WTC11 (cell line): ENCODE measurements around the gene DHPS. TPM values are rescaled to one million over a fixed set of nuclear protein-coding genes. Genes with fewer than 3 reads are reported as not detected.

ENCODE experiments used
- ATAC-seq: fragments of 200-7000 bp; cut with Tn5 transposase; 2 replicates; pipeline ENCODE4 v1.10.0; 2021; ENCODE audit warnings: mild to moderate bottlenecking, moderate library complexity
- CTCF ChIA-PET: fragments of 300-600 bp; sonication (Branson Sonifier 250); formaldehyde crosslinking; loops from one replicate; lab custom pipeline; 2021; ENCODE audit warnings: antibody characterized with exemption; lab: Charles Lee
- POLR2A ChIA-PET: fragments of 350-600 bp; sonication (Branson Sonifier 250); formaldehyde crosslinking; loops from one replicate; lab custom pipeline; 2021; ENCODE audit warnings: antibody characterized with exemption; lab: Charles Lee
- DNase-seq: peaks from one replicate; pipeline ENCODE4 v3.0.0; 2021; ENCODE audit warnings: low spot score
- H3K27ac Mint-ChIP-seq: 2 replicates; pipeline ENCODE4 v1.8.0; 2021; ENCODE audit warnings: mixed read lengths
- H3K27me3 Mint-ChIP-seq: 2 replicates; pipeline ENCODE4 v1.8.0; 2021; ENCODE audit warnings: low read depth, mild to moderate bottlenecking, moderate library complexity, mixed read lengths
- H3K36me3 Mint-ChIP-seq: 2 replicates; pipeline ENCODE4 v1.8.0; 2021; ENCODE audit warnings: mixed read lengths
- H3K4me1 Mint-ChIP-seq: 2 replicates; pipeline ENCODE4 v1.8.0; 2022; ENCODE audit warnings: mixed read lengths
- H3K4me3 Mint-ChIP-seq: 2 replicates; pipeline ENCODE4 v1.8.0; 2021; ENCODE audit warnings: mild to moderate bottlenecking, moderate library complexity, mixed read lengths
- H3K9me3 Mint-ChIP-seq: 2 replicates; pipeline ENCODE4 v1.8.0; 2021; ENCODE audit warnings: mixed read lengths
- ATF1 ChIP-seq: sonication (generic); formaldehyde crosslinking; IDR thresholded peaks from 2 replicates; pipeline ENCODE4 v1.8.1; 2023; ENCODE audit warnings: mild to moderate bottlenecking, moderate library complexity, missing genetic modification reagents
- CREB1 ChIP-seq: sonication (generic); formaldehyde crosslinking; IDR thresholded peaks from 2 replicates; pipeline ENCODE4 v1.8.0; 2023; ENCODE audit warnings: mild to moderate bottlenecking, missing genetic modification reagents
- CTCF ChIP-seq: fragments of 200-600 bp; IDR thresholded peaks from 2 replicates; pipeline ENCODE4 v1.8.0; 2022; ENCODE audit warnings: antibody characterized with exemption
- E2F1 ChIP-seq: sonication (generic); formaldehyde crosslinking; IDR thresholded peaks from 2 replicates; pipeline ENCODE4 v1.8.0; 2022; ENCODE audit warnings: mild to moderate bottlenecking, missing genetic modification reagents
- E2F4 ChIP-seq: sonication (generic); formaldehyde crosslinking; IDR thresholded peaks from 2 replicates; pipeline ENCODE4 v1.8.1; 2022; ENCODE audit warnings: low read depth, mild to moderate bottlenecking, moderate library complexity, missing genetic modification reagents, borderline replicate concordance
- FOXJ3 ChIP-seq: sonication (generic); formaldehyde crosslinking; IDR thresholded peaks from 2 replicates; pipeline ENCODE4 v1.9.0; 2021; ENCODE audit warnings: missing genetic modification reagents, mild to moderate bottlenecking, borderline replicate concordance
- FOXP4 ChIP-seq: sonication (generic); formaldehyde crosslinking; IDR thresholded peaks from 2 replicates; pipeline ENCODE4 v1.8.0; 2022; ENCODE audit warnings: mild to moderate bottlenecking, missing genetic modification reagents
- NR1H2 ChIP-seq: sonication (generic); formaldehyde crosslinking; IDR thresholded peaks from 2 replicates; pipeline ENCODE4 v1.9.0; 2021; ENCODE audit warnings: mild to moderate bottlenecking, moderate library complexity, missing genetic modification reagents
- NR3C1 ChIP-seq: sonication (generic); formaldehyde crosslinking; conservative IDR thresholded peaks from 2 replicates; pipeline ENCODE4 v1.8.1; 2023; ENCODE audit warnings: low read depth, mild to moderate bottlenecking, missing genetic modification reagents
- PRRX2 ChIP-seq: fragments of 250-450 bp; sonication (Bioruptor Pico); IDR thresholded peaks from 2 replicates; pipeline ENCODE4 v1.8.0; 2021; ENCODE audit warnings: mild to moderate bottlenecking
- RORB ChIP-seq: fragments of 250-450 bp; sonication (Bioruptor Pico); IDR thresholded peaks from 2 replicates; pipeline ENCODE4 v1.9.0; 2021; ENCODE audit warnings: mild to moderate bottlenecking
- TCF7 ChIP-seq: sonication (generic); formaldehyde crosslinking; IDR thresholded peaks from 2 replicates; pipeline ENCODE4 v1.8.0; 2022; ENCODE audit warnings: mild to moderate bottlenecking, low read depth, missing genetic modification reagents, moderate library complexity
- USF2 ChIP-seq: sonication (generic); formaldehyde crosslinking; IDR thresholded peaks from 2 replicates; pipeline ENCODE4 v1.8.1; 2023; ENCODE audit warnings: mild to moderate bottlenecking, missing genetic modification reagents, moderate library complexity
- total RNA-seq: library from RNA; stranded (reverse); gene quantifications from 3 replicates; pipeline ENCODE4 v1.2.3, GENCODE V29; 2021
- TF ChIP-seq, protein P1 (sequence below): sonication (generic); formaldehyde crosslinking; IDR thresholded peaks from 2 replicates; pipeline ENCODE4 v1.8.1; 2023; ENCODE audit warnings: mild to moderate bottlenecking, missing genetic modification reagents
- TF ChIP-seq, protein P2 (sequence below): fragments of 250-450 bp; sonication (Bioruptor Pico); IDR thresholded peaks from 2 replicates; pipeline ENCODE4 v1.9.0; 2021; ENCODE audit warnings: moderate library complexity, mild to moderate bottlenecking, inconsistent platforms, borderline replicate concordance
- TF ChIP-seq, protein P3 (sequence below): sonication (generic); formaldehyde crosslinking; IDR thresholded peaks from 2 replicates; pipeline ENCODE4 v1.8.1; 2022; ENCODE audit warnings: low read depth, missing genetic modification reagents, borderline replicate concordance

The DHPS gene
- total RNA-seq, 1 experiment from 2014 or later = 115 TPM

DNA sequence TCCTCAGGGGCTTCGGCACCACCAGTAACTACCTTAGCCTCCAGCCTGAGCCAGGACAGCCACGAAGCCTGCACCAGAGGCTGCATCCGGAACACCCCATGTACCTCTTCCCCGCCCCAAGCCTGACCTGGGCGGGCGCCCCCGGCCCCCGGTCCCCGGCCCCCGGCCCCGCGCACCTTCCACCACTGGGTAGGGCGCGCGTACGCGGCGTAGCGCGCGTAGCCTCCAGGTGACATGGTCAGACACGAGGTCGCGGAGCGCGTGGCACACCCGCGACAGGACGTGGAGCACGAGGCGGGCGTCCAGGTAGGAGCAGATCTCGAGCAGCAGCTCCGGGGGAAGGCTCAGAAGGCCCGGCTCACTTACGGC is 14.3 kb upstream of the DHPS start:
- TF ChIP-seq ATF1 (CRISPR knock-in tag) (no peak), TCF7 (CRISPR knock-in tag) (0 out of 2 replicates have a peak, but pooled peaks have one; percentile 62)
- TF ChIP-seq, protein P1, sequence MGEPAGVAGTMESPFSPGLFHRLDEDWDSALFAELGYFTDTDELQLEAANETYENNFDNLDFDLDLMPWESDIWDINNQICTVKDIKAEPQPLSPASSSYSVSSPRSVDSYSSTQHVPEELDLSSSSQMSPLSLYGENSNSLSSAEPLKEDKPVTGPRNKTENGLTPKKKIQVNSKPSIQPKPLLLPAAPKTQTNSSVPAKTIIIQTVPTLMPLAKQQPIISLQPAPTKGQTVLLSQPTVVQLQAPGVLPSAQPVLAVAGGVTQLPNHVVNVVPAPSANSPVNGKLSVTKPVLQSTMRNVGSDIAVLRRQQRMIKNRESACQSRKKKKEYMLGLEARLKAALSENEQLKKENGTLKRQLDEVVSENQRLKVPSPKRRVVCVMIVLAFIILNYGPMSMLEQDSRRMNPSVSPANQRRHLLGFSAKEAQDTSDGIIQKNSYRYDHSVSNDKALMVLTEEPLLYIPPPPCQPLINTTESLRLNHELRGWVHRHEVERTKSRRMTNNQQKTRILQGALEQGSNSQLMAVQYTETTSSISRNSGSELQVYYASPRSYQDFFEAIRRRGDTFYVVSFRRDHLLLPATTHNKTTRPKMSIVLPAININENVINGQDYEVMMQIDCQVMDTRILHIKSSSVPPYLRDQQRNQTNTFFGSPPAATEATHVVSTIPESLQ (CRISPR knock-in tag) = 0 out of 2 replicates have a peak, but pooled peaks have one; percentile 29
- TF ChIP-seq, all 79 proteins: peak for 2
- no peaks in the 10 kb centered on the region for H3K27me3 Mint-ChIP-seq
- ChIA-PET POLR2A (interaction anchor here (0.8 to 2.1 kb wide), 4 partner anchors 15 to 62 kb away, joined by 3 to 13 read pairs (median 4); partner anchors contain the start of gene DHPS), CTCF (interaction anchor here (0.8 to 1.9 kb wide), 4 partner anchors 62 to 79 kb away, joined by 3 to 10 read pairs (median 6); no protein-coding TSS in a partner anchor)
- peak; percentile 10 for ATAC-seq
- peaks cover 3% of the 10 kb centered on the region for H3K4me1 Mint-ChIP-seq
- H3K4me3 Mint-ChIP-seq = peak overlapping the region; percentile 90
- DNase-seq = no peak
- no peaks in the 10 kb centered on the region for H3K9me3 Mint-ChIP-seq
- H3K27ac Mint-ChIP-seq = no peak overlapping the region
- peaks cover 12% of the 10 kb centered on the region for H3K36me3 Mint-ChIP-seq

GRCh38 chr19:12695514-12695913 is 13.8 kb upstream of the DHPS start:
- Mint-ChIP-seq H3K27me3 (no peaks in the 10 kb centered on the region), H3K4me3 (peak overlapping the region; percentile 90), H3K4me1 (peaks cover 3% of the 10 kb centered on the region), H3K9me3 (no peaks in the 10 kb centered on the region), H3K27ac (no peak overlapping the region), H3K36me3 (peaks cover 8% of the 10 kb centered on the region; the same call in 1 of the 2 replicates)
- POLR2A ChIA-PET = interaction anchor here (2.1 kb wide), 1 partner anchor 14 kb away, joined by 13 read pairs; the partner anchor contains the start of gene DHPS
- no peak for ATAC-seq
- no peak for DNase-seq
- TF ChIP-seq NR1H2 (CRISPR knock-in tag) = no peak
- CTCF ChIA-PET = interaction anchor here (0.6 to 1.1 kb wide), 3 partner anchors 23 to 79 kb away, joined by 3 read pairs; no protein-coding TSS in a partner anchor

DNA sequence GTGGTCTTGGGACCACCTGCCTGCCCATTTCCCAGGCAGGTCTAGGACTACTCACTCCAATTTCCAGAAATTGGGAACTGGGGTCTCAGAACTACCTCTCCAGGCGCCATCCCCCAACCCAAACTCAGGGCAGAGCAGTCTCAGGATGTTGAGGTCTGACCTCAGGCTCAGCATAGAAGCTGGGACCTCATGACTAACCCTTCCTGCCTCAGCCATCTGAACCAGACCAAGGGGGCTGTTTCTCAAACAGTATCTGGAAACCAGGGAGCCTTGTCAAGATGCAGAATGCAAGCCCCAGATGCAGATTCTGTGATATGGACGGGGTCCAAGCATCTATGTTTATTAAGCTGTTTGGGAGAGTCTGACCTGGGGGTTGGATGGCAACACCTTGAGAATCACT is 13.4 kb upstream of the DHPS start:
- Mint-ChIP-seq H3K27ac (no peak overlapping the region), H3K9me3 (no peaks in the 10 kb centered on the region), H3K36me3 (peaks cover 8% of the 10 kb centered on the region; the same call in 1 of the 2 replicates), H3K27me3 (no peaks in the 10 kb centered on the region), H3K4me3 (peak overlapping the region; percentile 90), H3K4me1 (peaks cover 3% of the 10 kb centered on the region)
- TF ChIP-seq NR3C1 (CRISPR knock-in tag) = no peak
- TF ChIP-seq RORB (CRISPR knock-in tag) = no peak
- no peak for TF ChIP-seq NR1H2 (CRISPR knock-in tag)
- DNase-seq (no peak), ATAC-seq (no peak)
- ChIA-PET CTCF (interaction anchor here (0.6 to 0.9 kb wide), 2 partner anchors 23 to 63 kb away, joined by 3 read pairs; no protein-coding TSS in a partner anchor), POLR2A (no interaction called here)

DNA sequence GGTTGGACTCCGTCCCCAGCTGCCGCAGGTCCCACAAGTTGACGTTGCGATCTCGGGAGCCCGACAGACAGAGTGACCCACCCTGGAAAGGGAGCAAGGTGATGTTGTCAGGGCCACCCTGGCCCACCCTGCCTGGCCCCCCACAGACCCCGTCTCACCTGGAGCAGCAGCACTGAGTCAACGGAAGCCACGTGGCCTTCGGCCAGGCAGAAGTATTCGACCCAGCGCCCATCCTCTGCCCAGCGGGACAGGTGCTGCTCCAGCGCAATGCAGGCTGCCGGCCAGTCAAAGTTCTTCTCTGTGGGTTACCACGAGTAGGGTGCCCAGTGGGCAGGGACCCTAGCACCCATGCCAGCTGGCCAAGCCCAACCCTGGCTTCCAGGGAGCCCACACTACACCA is 13.0 kb upstream of the DHPS start:
- no peaks in the 10 kb centered on the region for H3K9me3 Mint-ChIP-seq
- CTCF ChIA-PET = no interaction called here
- TF ChIP-seq E2F4 (CRISPR knock-in tag) (no peak), CREB1 (no peak), CTCF (no peak), FOXJ3 (no peak), FOXP4 (no peak), USF2 (CRISPR knock-in tag) (no peak), E2F1 (CRISPR knock-in tag) (no peak), PRRX2 (no peak)
- TF ChIP-seq, protein P2, sequence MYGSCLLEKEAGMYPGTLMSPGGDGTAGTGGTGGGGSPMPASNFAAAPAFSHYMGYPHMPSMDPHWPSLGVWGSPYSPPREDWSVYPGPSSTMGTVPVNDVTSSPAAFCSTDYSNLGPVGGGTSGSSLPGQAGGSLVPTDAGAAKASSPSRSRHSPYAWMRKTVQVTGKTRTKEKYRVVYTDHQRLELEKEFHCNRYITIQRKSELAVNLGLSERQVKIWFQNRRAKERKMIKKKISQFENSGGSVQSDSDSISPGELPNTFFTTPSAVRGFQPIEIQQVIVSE (CRISPR knock-in tag) = no peak
- TF ChIP-seq, protein P3, sequence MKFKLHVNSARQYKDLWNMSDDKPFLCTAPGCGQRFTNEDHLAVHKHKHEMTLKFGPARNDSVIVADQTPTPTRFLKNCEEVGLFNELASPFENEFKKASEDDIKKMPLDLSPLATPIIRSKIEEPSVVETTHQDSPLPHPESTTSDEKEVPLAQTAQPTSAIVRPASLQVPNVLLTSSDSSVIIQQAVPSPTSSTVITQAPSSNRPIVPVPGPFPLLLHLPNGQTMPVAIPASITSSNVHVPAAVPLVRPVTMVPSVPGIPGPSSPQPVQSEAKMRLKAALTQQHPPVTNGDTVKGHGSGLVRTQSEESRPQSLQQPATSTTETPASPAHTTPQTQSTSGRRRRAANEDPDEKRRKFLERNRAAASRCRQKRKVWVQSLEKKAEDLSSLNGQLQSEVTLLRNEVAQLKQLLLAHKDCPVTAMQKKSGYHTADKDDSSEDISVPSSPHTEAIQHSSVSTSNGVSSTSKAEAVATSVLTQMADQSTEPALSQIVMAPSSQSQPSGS (CRISPR knock-in tag) = no peak

More for the DNA sequence above, 13.0 kb upstream of the DHPS start:
- Mint-ChIP-seq H3K4me3 (no peak overlapping the region), H3K4me1 (peaks cover 3% of the 10 kb centered on the region), H3K36me3 (peaks cover 7% of the 10 kb centered on the region; the same call in 1 of the 2 replicates), H3K27me3 (no peaks in the 10 kb centered on the region), H3K27ac (no peak overlapping the region)
- DNase-seq (no peak), ATAC-seq (no peak)
- POLR2A ChIA-PET = no interaction called here
